ENCODE measurements around the gene GAL3ST2. TPM values are rescaled to one million over a fixed set of nuclear protein-coding genes. Genes with fewer than 3 reads are reported as not detected.
"Not testable (repeated sequence)": the region's sequence is repeated elsewhere in the genome, so short reads cannot be mapped to it uniquely, and the experiment has no call there.

Gene GAL3ST2
- total RNA-seq, 1 donor from 2014 or later = not detected

DNA sequence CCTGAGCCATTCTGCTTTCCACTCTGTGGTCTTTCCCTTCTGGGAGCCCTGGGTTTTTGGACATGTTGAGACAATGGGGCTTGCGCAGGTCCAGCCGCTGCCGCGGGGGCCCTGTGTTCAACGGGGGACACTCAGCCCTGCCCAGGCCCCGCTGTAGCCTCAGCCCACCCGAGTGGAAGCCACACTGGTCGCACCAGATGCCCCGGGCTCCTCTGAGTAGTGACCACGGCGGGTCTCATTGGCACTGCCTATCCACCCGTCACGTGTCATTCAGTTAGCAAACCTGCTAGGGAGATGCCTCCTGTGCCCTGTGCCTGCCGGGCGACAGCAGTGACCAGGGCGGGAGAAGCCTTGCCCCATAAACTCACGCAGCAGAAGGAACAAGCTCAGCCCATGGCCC is 23.1 kb upstream of the GAL3ST2 start:
- DNase-seq (ENCODE audit: low spot score in 2 of 2) = no peak
- Histone ChIP-seq H3K4me1 (no peaks in the 10 kb centered on the region), H3K36me3 (peaks cover 32 to 66% of the 10 kb centered on the region in 2 donors), H3K27me3 (no peaks in the 10 kb centered on the region), H3K4me3 (no peak overlapping the region), H3K9me3 (no peaks in the 10 kb centered on the region), H3K27ac (no peak overlapping the region)
- intact Hi-C loops (cut with DNase I) = no loop called here
- TF ChIP-seq, protein P1, sequence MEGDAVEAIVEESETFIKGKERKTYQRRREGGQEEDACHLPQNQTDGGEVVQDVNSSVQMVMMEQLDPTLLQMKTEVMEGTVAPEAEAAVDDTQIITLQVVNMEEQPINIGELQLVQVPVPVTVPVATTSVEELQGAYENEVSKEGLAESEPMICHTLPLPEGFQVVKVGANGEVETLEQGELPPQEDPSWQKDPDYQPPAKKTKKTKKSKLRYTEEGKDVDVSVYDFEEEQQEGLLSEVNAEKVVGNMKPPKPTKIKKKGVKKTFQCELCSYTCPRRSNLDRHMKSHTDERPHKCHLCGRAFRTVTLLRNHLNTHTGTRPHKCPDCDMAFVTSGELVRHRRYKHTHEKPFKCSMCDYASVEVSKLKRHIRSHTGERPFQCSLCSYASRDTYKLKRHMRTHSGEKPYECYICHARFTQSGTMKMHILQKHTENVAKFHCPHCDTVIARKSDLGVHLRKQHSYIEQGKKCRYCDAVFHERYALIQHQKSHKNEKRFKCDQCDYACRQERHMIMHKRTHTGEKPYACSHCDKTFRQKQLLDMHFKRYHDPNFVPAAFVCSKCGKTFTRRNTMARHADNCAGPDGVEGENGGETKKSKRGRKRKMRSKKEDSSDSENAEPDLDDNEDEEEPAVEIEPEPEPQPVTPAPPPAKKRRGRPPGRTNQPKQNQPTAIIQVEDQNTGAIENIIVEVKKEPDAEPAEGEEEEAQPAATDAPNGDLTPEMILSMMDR (IDR thresholded peaks at IDR 0.05) = no peak

DNA sequence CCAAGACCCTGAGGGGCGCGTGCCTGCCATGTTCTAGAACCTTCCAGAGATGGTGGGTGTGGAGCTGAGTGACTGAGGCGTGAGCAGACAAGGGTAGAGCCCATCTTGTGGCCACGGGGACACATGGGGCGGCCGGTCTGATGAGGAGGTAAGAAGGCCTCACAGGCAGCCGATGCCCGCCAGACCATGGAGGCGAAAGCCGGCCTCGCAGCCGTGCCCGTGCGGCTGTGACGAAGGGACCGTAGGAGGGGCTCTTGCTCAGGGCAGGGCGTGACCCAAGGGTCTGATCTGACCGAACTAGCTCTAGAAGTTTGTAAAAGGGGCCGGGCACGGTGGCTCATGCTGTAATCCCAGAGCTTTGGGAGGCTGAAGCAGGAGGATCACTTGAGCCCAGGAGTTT is 22.6 kb upstream of the GAL3ST2 start:
- Histone ChIP-seq H3K36me3 (peaks cover 30 to 66% of the 10 kb centered on the region in 2 donors), H3K4me3 (no peak overlapping the region), H3K4me1 (no peaks in the 10 kb centered on the region), H3K9me3 (no peaks in the 10 kb centered on the region), H3K27me3 (no peaks in the 10 kb centered on the region), H3K27ac (no peak overlapping the region)
- intact Hi-C loops (cut with DNase I) = no loop called here
- TF ChIP-seq, protein P1 (IDR thresholded peaks at IDR 0.05) = no peak
- DNase-seq (ENCODE audit: low spot score in 2 of 2) = no peak

DNA sequence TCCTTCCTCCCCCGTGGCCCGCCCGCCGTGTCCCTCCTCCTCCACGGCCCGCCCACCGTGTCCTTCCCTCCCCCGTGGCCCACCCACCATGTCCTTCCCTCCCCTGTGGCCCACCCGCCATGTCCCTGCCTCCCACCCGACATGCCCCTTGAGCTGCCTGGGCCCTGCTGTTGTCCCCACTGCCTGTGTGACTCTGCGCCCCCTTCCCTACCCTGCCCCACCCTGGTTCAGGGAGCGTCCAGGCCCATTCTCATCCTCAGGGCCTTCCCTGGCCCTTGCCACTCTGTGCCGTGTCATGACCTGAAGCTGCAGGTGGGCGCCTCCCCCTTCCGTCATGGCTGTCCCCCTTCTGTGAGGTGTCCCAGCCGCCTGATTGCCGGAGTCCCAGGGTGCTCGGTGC is 21.5 kb upstream of the GAL3ST2 start:
- no peak overlapping the region for H3K27ac ChIP-seq
- DNase-seq (ENCODE audit: low spot score in 2 of 2) = no peak
- H3K4me1 ChIP-seq = no peaks in the 10 kb centered on the region
- H3K4me3 ChIP-seq = no peak overlapping the region
- TF ChIP-seq, protein P1 (IDR thresholded peaks at IDR 0.05) = no peak
- H3K27me3 ChIP-seq = no peaks in the 10 kb centered on the region
- peaks cover 30 to 62% of the 10 kb centered on the region in 2 donors for H3K36me3 ChIP-seq
- intact Hi-C loops (cut with DNase I) = no loop called here
- H3K9me3 ChIP-seq = no peaks in the 10 kb centered on the region

DNA sequence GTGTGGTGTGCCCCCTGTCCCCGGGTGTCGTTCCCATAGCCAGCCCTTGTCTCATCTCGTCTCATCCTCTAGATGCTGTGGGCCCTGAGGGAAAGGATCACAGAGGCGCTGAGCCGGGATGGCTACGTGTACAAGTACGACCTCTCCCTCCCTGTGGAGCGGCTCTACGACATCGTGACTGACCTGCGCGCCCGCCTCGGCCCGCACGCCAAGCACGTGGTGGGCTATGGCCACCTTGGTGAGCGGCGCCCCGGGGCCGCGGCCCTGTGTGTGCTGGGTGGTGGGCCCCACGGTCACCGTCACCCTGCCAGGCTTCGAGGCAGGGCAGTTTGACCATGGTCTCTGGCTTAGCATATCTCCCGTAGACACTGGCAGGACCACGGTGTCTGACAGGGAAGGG is 20.8 kb upstream of the GAL3ST2 start:
- TF ChIP-seq, protein P1 (IDR thresholded peaks at IDR 0.05) = no peak
- no peak overlapping the region for H3K4me3 ChIP-seq
- H3K27me3 ChIP-seq = no peaks in the 10 kb centered on the region
- no peak for DNase-seq (ENCODE audit: low spot score in 2 of 2)
- no peaks in the 10 kb centered on the region for H3K9me3 ChIP-seq
- intact Hi-C loops (cut with DNase I) = no loop called here
- no peak overlapping the region for H3K27ac ChIP-seq
- peaks cover 30 to 62% of the 10 kb centered on the region in 2 donors for H3K36me3 ChIP-seq
- H3K4me1 ChIP-seq = no peaks in the 10 kb centered on the region

DNA sequence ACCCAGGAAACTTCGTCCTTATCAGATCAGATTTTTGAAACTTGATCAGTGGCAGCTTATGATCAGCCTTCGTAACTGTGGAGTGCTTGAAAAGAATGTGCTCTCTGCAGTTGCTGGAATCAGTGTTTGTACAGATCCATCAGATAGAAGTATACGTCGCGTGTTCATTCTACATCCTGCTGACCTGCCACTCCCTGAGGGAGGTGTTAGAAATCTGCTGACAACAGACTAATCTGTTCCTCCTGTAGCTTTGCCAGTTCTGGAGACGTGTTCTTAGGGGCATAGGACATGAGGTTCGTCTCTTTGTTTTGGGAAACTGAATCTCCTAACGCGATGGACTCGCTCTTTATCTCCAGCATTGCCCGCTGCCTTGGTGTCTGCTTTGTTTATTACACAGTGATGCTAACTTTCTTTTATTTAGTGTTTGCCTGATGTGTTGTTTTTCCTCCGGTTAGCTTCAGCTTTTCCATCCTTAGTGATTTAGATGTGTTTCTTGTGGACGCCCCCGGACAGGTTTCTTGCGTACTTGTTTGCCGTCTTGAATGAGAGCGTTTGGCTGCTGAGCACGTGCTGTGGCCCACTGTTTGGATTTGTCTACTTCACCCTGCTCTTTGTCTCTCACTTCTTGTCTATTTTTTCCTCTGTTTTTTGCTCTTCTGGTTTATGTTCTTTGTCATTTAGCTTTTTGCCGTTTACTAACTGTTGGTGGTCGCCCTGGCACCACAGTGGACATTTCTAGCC is 17.4 kb upstream of the GAL3ST2 start:
- Histone ChIP-seq H3K4me3 (no peak overlapping the region), H3K4me1 (no peaks in the 10 kb centered on the region), H3K27me3 (no peaks in the 10 kb centered on the region), H3K36me3 (peaks cover 30 to 50% of the 10 kb centered on the region in 2 donors), H3K9me3 (no peaks in the 10 kb centered on the region), H3K27ac (no peak overlapping the region)
- intact Hi-C loops (cut with DNase I) = no loop called here
- TF ChIP-seq, protein P1 (IDR thresholded peaks at IDR 0.05) = no peak
- no peak for DNase-seq (ENCODE audit: low spot score in 2 of 2)

DNA sequence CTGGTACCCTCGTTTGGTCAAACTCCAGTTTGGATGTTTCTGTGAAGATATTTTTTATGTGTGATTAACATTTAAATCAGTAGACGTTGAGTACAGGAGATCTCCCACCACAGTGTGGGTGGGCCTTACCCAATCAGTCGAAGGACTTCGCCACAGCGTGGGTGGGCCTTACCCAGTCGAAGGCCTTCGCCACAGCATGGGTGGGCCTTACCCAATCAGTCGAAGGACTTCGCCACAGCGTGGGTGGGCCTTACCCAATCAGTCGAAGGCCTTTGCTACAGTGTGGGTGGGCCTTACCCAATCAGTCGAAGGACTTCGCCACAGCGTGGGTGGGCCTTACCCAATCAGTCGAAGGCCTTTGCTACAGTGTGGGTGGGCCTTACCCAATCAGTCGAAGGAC is 16.7 kb upstream of the GAL3ST2 start:
- intact Hi-C loops (cut with DNase I); H3K4me3 ChIP-seq; H3K9me3 ChIP-seq; H3K4me1 ChIP-seq; H3K27ac ChIP-seq; H3K27me3 ChIP-seq: not testable (repeated sequence)
- H3K36me3 ChIP-seq = peaks cover 26 to 43% of the 10 kb centered on the region in 2 donors
- DNase-seq (ENCODE audit: low spot score in 2 of 2) = peak in 1 of 2 donors; percentile 12
